Left renal cortex interstitium (tissue), 4 donors: ENCODE measurements around the gene GDPD2. TPM values are rescaled to one million over a fixed set of nuclear protein-coding genes. Genes with fewer than 3 reads are reported as not detected.

ENCODE experiments used
- DNase-seq, 4 donors: peaks; one replicate each; pipeline ENCODE4 v3.0.0-alpha.2; 2013; ENCODE audit warnings: low read depth in 4 of 4, low spot score in 2 of 4, missing footprints in 1 of 4
- polyA plus RNA-seq, 4 donors: library from polyadenylated mRNA; unstranded; fragments of 120-200 nt; gene quantifications; one replicate each; pipeline ENCODE4 v1.2.1, GENCODE V29; 2013; ENCODE audit not compliant: insufficient read length in 4 of 4

GDPD2 gene
- polyA plus RNA-seq, 4 donors: 0.95 to 1.7 (median 1.6) TPM

DNA sequence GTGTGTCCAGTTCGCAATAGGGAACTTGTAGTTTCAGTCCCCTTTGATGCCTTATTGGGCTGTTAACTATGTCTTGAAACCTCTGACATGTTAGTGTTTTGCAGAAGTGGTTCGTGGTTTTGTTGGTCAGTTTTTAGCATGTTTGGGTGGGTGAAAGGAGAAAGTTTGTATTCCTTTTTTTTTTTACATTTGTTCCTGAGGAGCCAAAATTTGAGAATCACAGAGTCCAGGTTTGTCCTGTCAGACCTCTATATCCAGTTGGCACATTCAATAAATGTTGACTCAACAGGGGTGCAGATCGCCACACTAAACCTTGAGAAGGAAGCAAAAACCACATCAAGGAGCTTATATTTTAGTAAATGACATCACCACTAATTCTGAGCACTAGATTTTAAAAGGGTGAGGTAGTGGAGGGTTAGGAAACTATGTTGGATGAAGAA lies 47.8 kb downstream of the GDPD2 start:
- DNase-seq: no peak

- DNase-seq: no peak
These were observed 53.2 kb downstream of the GDPD2 start for GRCh38 chrX:70476166-70476933.

- DNase-seq: no peak
These were observed 54.0 kb downstream of the GDPD2 start for GRCh38 chrX:70476934-70477733.

DNA sequence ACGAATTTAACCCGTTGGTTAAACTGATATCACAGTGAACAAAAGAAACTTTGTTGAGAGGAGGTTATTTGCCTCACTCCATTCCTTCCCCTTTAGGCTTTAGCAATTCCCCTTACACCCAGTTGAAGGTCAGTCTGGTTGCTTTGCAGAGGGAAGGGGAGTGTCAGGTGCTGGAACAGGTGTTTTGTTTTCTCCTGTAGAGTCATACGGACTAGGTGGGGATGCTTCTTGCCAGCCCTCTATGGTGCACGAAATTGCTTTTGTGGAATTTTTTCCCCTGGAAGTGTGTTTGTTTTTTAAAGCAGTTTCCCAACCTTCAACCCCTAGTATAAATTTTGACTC lies 54.6 kb downstream of the GDPD2 start:
- no peak for DNase-seq

- DNase-seq: no peak
These were observed 55.6 kb downstream of the GDPD2 start for GRCh38 chrX:70478526-70479245.

DNA sequence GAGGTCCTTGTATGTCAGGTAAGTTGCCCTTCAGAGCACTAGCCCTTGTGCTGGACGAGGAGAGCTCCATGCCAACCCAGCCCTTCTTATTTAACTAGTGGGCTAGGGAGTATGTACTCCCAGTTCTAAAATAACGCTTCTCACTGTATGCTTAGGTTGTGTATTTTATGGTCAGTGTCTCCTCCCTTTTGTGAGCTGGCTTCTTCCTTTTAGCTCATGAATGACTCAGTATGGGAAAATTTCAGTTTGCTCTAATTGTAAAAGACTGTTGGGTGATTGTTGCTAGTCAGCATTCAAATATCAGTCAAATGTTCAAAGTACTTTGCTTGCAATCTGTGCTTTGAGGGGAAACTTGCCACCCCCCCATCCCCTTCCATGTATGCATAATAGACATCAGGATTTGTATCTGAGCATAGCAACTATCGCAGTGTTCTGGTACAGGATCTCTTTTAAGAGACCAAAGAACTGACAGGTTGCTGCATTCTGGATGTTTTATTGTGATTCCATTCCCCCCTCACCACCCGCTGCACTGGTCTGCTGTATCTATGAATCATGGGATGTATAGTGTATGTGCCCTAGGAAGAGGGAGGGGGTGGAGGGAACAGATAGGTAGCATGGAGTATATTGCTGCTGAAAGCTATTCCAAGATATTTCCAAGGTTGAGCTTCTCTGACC lies 56.3 kb downstream of the GDPD2 start:
- no peak for DNase-seq

- DNase-seq: no peak
These were observed 57.0 kb downstream of the GDPD2 start for GRCh38 chrX:70479922-70480659.

DNA sequence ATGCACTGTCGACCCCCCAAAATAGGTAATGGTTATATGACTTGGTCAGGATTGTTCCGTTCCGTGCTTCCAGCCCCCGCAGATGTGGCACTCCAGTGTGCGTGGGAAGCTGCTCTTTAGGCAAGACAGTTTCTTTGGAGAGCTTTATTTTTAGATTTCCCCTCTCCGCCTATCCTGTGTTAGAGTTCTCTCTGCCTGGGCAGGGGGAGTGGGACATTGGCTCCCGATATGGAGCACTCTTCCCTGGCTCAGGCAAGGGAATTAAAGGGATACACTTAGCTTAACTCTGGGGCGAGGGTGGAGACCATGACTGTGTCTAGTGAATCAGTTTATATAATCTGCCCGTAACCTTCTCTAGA lies 57.5 kb downstream of the GDPD2 start:
- no peak for DNase-seq

DNA sequence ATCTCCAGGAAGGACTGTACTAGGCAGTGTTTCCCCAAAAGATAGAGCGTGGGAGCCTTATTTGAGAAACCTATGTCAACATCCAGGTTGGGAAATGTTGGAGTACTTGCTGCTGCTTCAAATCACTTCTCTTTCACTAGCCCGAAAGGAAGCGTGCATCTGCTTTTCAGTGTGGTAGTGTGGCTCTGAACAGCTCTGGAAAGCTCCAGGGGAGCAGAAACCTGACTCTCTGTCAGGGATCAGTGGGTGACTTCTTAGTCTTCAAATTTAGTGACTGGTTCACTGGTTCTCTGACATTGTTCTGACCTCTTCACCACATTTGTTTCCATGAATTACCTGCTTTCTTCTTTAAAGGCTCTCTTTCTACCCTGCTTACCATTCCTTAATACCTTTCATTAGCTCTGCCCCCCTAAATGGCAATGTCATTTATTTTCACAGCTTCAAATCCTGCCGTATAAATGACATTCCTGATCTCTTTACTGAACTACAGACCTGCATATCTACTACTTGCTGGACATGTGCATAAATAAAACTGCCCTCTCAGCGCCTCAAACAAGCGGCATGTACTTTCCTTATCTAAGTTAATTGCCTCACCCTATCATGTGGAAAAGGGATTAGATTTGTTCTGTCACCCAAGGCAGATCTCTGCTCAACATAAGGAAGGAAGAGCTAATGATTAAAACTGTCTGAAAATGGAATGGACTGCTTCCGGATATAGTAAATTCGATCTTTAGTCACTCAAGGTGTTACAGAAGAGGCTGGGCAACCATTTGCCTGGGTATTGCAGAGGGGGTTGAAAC lies 58.6 kb downstream of the GDPD2 start:
- no peak for DNase-seq

DNA sequence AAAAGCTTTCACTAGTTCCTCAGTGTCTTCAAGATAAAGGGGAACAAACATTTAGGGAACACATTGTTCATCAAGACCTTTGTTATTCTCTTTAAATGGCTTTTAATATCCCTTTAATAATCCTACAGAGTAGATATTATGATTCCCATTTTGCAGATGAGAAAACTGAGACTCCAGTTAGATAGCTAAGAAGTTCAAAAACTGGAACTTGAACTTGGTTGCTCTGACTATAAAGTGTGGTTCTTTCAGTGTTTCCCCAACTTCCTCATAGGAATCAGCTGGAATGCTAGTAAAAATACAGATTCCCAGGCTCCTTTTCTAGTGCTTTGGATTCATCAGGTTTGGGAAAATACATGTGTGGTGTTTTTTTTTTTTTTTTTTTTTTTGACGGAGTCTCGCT lies 59.2 kb downstream of the GDPD2 start:
- DNase-seq: no peak

Other genes with a start within 250 kb of the GDPD2 start
- gene DGAT2L6, start 245.8 kb upstream of the GDPD2 start, polyA plus RNA-seq: under 1 TPM in 2 of 4 donors, not detected in 2; 0.09 to 0.19 TPM
- under 1 TPM in 2 of 4 donors, not detected in 2; 0.30 to 0.43 TPM for gene AWAT1, start 188.7 kb upstream of the GDPD2 start, polyA plus RNA-seq
- under 1 TPM; 0.14 to 0.77 (median 0.34) TPM for gene P2RY4, start 163.1 kb upstream of the GDPD2 start, polyA plus RNA-seq
- gene ARR3, start 155.0 kb upstream of the GDPD2 start, polyA plus RNA-seq: 1 to 10 TPM in 2 of 4 donors, under 1 TPM in 2; 0.27 to 2.3 (median 0.90) TPM
- 1 to 10 TPM in 3 of 4 donors, under 1 TPM in 1; 0.72 to 1.2 (median 1.0) TPM for gene RAB41, start 141.1 kb upstream of the GDPD2 start, polyA plus RNA-seq
- 10 to 100 TPM; 48.4 to 62.2 (median 52.6) TPM for gene PDZD11, start 133.4 kb upstream of the GDPD2 start, polyA plus RNA-seq
- gene KIF4A, start 133.2 kb upstream of the GDPD2 start, polyA plus RNA-seq: 10 to 100 TPM; 16.1 to 17.9 (median 16.7) TPM
- 10 to 100 TPM; 38.5 to 42.8 (median 40.0) TPM for gene DLG3, start 21.5 kb downstream of the GDPD2 start, polyA plus RNA-seq